ENCODE measurements around the gene MNX1.

The MNX1 gene

DNA sequence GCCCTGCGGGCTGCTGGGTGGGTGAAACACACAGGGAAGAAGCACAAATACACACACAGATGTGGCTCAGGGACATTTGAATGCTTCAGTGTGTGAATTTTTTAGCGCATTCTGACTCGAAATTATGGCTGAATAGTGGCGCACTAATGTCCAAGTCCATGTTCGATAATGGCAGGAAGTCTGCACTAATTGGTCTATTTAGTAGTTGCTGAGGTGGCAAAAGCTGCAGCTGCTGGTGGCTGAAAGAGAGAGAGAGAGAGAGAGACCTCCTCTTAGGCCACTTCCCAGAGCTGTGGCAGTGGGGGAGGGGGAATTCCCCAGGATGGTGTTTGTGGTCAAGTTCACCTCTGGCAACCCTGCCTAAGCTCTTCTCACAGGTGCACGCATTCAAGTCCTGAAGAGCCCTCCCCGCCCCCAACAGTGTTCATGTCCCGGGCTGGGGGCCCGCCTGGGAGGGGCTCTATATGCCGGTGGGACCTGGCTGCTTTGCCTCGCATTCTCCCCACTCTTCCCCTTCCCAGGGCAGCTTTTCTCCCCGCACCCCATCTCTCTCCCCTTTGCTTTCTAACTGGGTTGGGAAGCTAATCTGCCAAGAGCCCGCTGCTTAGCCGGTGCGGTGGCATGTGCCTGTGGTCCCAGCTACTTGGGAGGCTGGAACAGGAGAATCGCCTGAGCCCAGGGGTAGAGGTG, 6.0 kb upstream of the MNX1 start:
- no peak for DNase-seq (ENCODE audit: extremely low read depth in 1 of 2, low read depth in 1 of 2)

DNA sequence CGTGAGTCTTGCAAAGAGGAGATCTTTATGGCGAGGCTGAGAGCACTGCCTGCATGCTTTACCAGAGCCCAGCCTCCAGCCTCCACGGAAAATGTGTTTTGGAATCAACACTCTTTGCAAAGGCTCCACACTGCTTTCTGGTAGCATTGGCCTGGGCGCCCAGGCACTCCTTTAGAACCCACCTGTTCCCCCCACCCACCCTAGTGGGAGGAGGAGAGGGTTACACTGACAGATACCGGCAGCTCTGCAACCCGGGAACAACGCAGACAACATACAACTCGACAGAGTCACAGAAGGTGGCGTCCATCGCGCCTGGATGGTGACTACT, 5.5 kb upstream of the MNX1 start:
- DNase-seq (ENCODE audit: extremely low read depth in 1 of 2, low read depth in 1 of 2) = no peak

DNA sequence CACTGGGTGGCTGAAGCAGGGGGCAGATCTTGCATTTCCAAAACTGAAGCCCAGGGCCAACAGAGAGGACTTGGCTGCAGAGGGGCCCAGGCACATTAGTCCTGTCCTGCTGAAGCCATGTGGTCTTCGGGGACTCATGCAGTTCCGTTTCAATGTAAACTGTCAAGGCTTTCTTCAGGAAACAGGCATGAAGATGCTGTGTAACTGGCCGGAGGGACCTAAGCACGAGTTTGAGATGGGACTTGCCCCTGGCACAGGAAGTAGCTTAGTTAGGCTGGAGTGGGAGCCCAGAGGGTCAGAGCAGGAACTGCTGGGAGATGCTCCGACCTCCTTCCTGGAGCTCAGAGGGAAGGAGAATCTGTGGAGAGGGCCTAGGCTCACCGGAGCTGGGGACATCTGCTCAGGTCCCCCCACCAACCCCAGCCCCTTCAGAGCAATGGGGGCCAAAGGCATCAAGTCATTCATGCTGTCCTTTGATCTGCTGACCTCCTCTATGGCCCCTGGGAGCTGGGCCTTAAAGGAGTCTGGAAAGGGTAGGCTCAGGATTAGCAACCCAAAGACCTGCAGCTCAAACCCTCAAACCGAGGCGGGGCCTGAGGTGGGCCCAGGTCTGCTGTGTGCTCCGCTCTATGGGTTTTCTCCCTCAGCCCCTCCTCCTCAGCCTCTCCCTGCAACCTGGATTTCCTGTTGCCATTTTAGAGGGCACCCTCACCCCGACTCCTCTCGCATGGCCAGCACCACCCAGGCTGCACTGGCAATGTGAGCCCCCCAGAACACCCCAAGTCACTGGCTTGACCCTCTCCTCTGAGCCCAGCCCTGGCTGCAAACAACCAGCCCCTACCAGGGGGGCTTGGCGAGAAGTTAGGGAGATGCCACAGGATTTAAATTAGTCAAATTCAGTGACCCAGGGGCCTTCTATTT, 4.4 kb upstream of the MNX1 start:
- no peak for DNase-seq (ENCODE audit: extremely low read depth in 1 of 2, low read depth in 1 of 2)

DNA sequence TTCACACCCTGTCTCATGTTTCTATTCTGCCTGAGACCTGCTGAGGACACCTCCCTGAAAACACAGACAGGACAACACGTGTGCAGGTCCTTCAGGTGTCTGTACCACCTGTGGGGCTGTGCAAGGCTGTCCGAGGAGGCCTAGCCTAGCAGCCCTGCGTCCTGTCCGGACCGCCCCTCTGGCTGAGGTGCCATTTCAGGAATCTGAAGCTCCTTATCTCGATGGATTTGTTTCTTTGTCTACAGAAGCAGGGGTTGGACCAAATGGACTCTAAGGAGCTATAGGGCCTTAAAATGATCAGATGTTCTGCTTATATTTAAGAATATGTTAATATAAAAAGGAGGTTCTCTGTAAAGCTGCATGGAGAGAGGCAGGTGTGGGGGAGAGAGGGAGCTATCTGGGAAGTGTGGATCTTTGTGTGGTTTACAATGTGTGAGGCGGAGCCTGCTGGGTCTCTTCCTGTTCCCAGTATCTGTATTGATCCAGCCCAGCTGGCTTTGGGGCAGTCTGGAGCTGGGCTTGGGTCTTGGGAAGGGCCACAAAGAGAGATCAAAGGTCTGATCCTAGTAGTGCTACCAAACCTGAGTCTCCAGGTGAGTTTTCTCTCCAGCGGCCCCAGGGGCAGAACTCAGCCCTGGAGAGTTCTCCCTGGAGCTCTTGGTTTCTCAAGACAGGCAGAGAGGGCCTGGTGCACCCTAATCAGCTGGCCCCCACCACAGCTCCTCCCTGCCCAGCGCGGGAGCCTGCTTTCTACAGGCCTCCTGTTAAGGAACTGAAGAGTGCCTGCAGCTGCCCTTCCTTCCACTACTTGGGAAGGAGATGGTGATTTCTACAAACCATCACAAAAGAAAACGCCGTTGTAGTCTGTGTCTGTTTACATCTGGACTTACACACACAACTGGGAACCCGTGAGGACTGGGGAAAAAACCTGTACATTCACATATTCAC, 3.4 kb upstream of the MNX1 start:
- DNase-seq (ENCODE audit: extremely low read depth in 1 of 2, low read depth in 1 of 2) = no peak

DNA sequence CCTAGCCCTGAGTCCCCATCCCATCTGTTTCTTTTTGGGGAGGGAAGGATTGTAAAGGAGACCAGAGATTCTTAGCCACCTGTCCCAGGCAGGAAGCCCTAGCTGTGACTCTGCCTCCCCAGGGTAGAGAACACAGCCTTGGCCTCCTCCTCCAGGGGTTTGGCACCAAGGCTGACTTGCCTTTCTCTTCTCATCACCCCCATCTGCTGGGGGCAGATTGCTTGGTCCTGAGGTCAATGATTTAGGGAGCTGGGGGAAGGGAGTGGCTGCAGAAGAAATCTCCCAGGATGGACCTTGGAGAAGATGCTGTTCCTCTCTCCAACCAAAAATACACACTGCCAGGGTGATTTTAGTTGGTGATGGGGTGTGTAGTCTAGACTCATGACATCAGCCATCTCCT, 2.6 kb upstream of the MNX1 start:
- DNase-seq (ENCODE audit: extremely low read depth in 1 of 2, low read depth in 1 of 2) = no peak

DNA sequence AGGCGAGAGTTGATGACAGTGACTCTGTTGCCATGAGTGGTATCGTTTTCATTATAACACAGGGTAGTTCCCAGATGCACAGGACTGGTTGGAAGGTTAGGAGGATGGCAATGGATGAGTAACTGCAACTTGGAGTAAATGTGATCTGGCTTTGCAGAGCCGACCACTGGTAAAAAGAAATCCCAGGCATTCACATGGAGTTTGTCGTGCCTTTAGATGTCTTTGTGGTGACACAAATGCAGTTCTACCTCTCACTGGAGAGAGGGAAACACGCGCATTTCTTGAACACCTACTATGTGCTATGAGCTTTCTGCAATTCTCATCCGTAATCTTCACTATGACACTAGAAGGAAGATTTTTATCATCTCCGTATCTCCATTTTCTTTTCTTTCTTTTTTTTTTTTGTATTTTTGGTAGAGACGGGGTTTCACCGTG, 1.7 kb upstream of the MNX1 start:
- no peak for DNase-seq (ENCODE audit: extremely low read depth in 1 of 2, low read depth in 1 of 2)

DNA sequence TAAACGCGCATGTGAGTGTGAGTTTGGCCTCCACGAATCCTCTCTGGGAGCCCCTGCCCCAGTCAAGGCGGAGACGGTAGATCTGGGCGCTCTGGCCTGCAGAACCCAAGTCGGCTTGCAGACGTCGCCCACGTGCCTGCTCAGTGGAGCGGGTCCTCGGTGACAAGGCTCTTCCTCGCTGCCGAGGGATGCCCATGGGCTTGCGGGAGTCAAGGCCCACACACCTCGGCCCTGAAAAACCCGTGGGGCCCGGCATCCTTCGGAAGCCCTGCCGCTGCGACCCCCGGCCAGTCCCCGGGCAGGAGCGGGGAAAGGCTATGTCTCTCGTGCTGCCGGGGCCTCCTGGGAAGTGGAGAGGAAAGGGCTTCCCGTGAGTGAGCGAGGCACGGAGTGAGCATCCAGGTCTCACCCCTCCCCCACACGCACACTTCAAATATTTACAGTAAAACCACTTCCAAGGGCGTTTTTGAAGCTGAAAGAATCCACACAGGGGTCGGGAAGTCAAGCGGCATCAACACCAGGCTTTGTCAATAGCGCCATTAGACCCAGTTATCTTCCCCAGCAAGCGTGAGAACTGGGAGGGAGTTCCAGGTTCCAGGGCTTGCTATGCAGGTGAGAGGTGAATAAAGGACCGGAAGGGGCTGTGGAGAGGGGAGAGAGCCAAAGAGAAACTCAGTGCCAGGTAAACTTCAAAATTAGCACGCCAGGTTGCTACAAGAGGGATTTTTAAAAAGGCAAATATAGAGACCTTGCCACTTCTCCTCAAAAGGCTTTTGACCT, 1.1 kb upstream of the MNX1 start:
- DNase-seq (ENCODE audit: extremely low read depth in 1 of 2, low read depth in 1 of 2) = no peak

DNA sequence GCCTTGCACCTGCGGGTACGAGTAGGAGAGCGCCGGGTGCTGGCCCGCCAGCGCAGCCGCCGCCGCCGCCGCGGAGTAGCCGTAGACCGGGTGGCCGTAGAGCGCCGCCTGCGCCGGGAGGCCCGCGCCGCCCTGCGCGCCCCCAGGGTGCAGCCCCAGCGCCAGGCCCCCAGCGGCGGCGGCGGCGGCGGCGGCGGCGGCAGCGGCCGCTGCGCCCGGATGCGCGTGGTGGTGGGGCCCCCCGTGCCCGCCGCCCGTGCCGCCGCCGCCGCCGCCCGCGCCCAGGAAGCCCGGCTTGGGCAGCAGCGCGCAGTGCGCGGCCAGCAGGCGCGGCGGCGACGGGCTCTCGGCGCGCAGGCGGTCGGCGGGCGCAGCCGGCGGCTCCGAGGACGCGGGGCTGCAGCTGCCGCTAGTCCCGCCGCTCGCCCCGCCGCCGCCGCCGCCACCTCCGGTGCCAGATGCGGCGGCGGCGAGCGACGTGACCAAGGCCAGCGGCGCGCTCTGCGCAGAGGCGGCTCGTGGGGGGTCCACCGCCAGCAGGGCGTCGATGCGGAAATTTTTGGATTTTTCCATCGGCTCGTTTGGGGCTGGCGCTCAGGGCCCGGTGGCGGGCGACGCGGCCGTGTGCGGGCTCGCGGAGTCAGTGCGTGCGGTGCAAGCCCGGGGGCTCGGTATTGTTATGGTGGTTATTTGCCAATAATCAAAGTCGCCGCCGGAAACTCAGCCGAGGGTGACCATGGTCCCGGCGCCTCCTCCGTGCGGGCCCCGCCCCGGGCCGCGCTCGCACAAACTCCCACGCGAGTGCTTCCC, 480 bp downstream of the MNX1 start:
- DNase-seq (ENCODE audit: extremely low read depth in 1 of 2, low read depth in 1 of 2) = no peak

DNA sequence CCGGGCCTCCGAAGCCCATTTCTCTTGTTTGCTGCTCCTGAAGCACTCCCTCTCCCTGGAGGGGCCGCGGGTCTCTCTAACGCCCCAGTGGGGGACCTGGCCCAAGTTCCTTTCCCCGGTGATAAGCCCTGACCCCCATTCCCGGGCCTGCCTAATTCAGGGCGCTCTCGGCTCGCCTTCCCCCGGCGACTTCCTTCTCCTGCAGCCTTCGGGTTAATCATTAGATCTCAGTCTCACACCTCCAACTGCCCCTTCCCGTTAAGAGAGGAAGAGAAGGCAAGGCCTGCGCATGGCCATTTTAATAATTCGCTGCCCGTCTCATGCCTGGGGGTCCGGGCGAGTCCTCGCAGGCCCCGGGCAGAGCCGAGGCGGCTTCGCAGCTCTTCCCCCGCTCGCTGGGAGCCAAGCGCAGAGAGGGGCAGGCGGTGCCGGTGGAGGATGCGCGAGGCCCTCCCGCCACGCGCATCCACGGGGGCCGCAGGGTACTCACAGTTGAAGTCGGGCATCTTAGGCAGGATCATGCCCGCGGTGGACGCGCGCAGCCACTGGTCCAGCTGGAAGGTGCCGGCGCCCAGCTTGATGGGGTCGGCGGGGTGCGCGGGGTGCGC, 1.2 kb downstream of the MNX1 start:
- no peak for DNase-seq (ENCODE audit: extremely low read depth in 1 of 2, low read depth in 1 of 2)

DNA sequence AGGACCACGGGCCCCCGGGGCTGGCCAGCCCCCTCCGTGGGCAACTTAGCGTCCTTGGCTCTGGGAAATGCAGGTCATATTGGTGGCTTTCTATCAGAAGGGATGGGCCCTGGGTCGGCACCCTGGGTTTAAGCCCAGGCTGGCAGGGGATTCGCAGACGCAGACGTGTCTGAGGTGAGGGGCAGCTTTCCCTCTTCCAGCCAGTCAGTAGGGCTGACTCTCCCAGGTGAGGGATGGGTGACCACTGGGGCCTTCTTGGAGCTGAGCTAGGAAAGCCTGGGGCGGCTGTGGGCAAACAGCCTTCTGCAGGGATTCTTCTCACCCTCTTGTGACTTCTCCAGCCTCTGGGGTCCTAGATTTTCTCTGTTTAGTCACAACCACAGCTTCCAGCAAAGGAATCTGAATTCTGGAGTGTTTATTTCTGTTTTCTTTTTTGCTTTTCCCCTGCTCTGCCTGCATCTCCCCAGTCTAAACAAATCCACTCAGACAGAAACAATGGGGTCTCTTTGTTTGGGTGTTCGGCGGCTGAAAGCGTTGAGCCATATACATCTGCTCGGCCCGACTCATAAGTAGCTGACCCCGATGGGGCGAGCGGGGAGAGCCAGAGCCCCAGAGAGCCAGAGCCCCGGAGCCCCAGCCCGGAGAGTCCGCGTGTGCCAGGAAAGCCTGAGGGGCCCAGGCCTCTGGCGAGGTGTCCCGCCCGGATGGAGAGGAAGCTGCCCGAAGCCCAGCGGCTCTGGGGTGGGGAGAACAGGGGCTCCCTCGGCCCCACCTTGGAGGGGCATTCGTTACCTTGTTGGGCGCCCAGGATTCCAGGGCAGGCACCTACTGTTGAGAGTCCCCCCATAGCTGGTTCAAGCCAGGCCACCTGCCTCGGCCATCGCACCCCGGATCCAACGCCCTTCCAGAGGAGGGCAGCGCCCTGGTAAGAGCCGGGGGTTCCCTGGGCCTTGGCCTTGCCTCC, 2.0 kb downstream of the MNX1 start:
- DNase-seq (ENCODE audit: extremely low read depth in 1 of 2, low read depth in 1 of 2) = no peak

DNA sequence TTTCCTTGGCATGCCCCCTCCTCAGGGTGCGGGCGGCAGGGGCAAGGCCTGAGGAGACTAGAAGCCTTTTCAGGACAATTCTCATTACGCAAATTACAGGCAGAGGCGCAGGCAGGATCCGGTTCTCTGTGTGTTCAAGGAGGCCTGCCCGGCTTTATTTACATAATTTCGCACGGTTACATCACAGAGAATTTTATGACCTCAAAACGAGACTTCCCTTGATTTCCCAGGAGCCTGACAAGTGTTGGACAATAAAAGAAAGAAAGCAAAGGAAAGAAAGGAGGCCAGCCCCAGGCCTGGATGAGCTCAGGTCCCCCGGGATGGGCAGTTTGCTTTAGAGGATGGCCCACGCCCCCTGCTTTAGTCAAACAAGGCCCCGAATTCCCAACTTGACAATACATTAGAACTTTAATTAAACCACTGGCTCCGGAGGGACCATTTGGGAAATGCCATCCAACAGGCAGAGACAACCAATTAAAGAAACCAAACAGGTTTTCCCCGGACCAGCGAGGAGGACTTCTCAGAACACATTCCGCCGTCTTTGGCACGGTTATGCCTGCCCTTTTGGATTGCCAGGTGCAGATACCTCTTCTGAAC, 2.9 kb downstream of the MNX1 start:
- DNase-seq (ENCODE audit: extremely low read depth in 1 of 2, low read depth in 1 of 2) = no peak

DNA sequence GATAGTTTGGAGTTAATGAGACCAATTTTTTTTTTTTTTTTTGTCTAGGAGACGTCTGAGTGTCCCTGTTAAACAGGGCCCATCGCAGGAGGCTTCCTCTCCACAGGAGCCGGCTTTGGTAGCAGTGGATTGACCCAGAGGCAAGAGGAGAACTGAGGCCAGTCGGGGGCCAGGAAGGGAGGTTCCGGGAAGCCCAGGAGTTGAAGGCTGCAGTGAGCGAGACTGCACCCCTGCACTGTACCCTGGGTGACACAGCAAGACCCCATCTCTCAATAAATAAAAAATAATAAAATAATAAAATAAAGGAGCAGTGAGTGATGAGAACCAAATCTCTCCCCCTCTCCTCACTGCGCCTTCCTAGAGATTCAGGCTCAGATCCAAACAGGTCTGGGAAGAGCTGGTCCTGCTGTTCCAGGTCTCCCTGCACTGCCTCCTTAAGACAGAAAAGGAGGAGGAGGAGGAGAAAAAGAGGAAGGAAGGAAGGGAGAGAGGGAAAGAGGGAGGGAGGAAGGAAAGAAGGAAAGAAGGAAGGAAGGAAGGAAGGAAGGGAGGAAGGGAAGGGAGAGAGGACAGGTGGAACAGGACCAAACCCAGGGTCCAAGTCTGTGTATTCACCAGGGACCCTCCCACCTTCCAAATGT, 3.5 kb downstream of the MNX1 start:
- no peak for DNase-seq (ENCODE audit: extremely low read depth in 1 of 2, low read depth in 1 of 2)

DNA sequence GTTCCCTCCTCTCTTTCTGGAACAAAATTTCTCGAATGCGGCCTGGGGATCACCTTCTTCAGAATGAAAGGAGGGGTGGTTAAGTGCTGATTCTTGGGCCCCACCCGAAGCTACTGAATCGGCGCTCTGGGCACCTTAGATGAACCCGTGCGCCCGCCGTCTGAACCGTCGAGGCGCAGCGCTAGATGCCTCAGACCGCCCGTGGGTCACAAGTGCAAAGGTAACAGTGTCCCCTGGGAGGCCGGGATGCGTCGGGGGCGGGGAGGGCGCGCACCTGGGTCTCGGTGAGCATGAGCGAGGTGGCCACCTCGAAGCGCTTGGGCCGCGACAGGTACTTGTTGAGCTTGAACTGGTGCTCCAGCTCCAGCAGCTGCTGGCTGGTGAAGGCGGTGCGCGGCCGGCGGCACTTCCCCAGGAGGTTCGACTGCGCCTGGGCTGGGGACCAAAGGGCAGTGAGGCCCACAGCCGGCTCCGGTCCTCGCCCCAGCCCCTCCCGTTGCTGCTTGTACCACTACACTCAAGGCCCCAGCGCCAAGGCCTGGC, 4.2 kb downstream of the MNX1 start:
- no peak for DNase-seq (ENCODE audit: extremely low read depth in 1 of 2, low read depth in 1 of 2)

DNA sequence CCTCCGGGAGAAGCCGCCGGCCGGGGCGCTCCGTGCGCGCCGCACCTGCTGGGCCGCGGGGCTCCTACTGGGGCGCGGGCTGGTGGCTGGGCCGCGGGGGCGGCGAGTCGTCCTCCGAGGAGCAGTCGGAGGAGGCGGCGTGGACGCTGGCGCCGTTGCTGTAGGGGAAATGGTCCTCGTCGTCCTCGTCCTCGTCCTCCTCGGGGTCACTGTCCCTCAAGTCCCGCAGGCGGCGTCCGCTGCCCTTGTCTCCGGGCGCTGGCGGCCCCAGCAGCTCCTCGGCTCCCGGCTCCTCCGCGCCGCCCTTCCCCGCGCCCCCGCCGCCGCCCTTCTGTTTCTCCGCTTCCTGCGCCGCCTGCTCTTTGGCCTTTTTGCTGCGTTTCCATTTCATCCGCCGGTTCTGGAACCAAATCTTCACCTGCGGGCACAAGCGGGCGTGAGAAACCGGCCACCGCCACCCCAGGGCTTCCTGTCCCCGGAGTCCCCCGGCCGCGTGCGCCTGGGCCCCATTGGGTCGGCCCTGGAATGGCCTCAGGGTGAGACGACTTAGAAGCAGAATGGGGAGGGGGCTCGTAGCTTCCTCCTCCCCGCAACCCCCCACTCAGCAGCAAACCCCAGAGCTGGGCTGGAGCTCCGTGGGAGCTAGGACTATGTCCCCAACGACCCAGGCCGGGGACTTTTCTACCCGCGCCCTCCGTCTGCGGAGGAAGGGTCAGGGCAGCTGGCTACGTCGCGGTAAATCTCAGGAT, 4.8 kb downstream of the MNX1 start:
- no peak for DNase-seq (ENCODE audit: extremely low read depth in 1 of 2, low read depth in 1 of 2)

DNA sequence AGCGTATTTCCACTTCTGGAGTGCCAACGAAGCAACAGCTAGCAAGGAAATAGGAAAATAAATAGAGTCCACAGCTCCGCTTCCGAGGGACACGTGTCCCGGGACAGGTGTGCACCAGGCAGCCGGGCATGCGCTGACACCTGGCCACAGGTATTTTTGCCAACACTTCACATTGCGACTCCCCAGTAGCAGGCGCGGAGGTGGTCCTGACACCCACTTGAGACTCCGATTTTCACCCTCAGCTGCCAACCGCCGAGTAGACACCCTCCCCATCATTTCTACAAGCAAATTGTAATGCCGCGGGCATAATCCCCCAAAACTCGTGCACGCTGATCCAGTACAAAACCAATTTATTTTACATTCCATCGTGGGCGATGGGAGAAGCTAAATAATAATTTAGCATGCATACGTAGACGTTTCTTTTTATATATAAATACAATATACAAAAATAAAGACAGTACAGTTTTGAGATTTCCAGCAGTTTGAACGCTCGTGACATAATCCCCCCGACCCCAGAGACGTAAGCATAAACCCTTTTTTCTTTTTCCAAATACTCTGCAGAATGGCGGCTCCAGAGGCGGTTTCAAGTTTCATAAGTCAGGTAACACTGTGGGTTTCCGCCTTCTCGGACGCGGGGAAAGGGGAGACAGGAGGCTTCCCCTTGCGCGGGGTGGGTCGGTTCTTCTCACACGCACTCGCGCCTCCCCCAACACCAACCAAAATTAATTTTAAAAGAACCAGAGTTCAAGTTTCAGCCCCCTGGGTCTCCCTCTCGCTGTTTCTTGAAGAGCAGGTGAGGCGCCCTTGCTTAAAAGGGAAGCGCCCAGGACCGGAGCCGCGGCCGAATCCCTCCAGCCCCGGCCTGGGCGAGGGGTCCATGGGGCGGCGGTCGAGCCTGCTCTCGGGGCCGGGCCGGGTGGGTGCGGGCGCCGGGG, 5.7 kb downstream of the MNX1 start:
- no peak for DNase-seq (ENCODE audit: extremely low read depth in 1 of 2, low read depth in 1 of 2)

Data from activated CD8-positive, alpha-beta memory T cell treated with anti-CD3 and anti-CD28 coated beads for 1 hour (primary cell).